Parietal lobe (tissue), 1 donor: Measurements from ENCODE around the gene CDYL2. TPM values are rescaled to one million over a fixed set of nuclear protein-coding genes. Genes with fewer than 3 reads are reported as not detected.

Experiments used
- total RNA-seq: library from RNA; depleted of rRNA; stranded (reverse); fragments of >200 nt; gene quantifications from one replicate; pipeline ENCODE4 v1.2.3, GENCODE V29; 2014

Gene CDYL2, protein sequence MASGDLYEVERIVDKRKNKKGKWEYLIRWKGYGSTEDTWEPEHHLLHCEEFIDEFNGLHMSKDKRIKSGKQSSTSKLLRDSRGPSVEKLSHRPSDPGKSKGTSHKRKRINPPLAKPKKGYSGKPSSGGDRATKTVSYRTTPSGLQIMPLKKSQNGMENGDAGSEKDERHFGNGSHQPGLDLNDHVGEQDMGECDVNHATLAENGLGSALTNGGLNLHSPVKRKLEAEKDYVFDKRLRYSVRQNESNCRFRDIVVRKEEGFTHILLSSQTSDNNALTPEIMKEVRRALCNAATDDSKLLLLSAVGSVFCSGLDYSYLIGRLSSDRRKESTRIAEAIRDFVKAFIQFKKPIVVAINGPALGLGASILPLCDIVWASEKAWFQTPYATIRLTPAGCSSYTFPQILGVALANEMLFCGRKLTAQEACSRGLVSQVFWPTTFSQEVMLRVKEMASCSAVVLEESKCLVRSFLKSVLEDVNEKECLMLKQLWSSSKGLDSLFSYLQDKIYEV
- 11.6 TPM for total RNA-seq

DNA sequence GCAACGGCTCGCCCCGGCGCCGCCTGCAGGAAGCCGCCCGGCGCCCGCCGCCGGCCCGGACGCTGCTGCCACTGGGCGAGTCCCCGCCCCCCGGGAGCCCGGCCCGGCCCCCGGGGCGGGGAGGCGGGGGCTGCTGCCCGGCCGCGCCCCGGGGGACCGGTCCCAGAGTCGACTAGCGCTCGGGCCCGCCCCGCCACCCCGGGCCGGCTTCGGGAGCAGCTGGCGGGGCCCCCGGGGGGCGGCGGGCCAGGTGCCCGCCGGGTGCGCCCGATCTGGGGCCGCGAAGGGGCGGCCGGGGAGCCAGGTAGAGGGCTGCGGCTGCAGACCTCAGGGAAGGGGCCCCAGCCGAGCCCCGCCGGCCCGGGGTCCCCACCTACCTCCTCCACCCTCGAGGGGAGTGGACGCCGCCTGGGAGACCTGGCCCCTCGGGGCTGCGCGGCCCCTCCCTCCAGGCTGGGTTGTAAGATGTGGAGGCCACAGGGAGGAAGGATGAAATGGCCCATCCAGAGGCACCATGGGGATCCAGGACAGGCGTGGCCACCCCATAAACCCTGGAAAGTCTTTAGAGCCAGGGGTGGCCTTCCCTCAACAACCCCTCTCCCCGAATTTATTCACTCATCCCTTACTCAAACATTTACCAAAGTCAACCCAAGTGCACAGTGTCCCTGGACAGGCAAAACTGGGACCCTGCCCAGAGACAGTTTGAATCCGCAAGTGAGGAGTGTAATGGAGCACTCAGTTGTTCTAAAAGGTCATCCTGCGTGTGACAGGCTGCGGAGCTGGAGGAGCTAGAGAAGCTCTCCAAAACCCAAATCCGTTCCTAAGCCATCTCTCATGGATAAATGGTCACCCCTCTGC lies at the start of gene CDYL2:
Gene CDYL2 (minus strand): TSS at position 73 of the 858 bp plus-strand sequence. CDS start 425 bp downstream, outside the sequence.

Other genes starting within 250 kb of the CDYL2 start
- gene CMC2, start 202.3 kb upstream of the CDYL2 start, total RNA-seq: 48.5 TPM
- gene CENPN, start 202.6 kb upstream of the CDYL2 start, total RNA-seq: 8.1 TPM
- 79.5 TPM for gene ATMIN, start 231.2 kb upstream of the CDYL2 start, total RNA-seq